AG04449 (cell line): Measurements from ENCODE around the gene SPINK4.

Source experiments
- CTCF ChIA-PET: fragments of 350-600 bp; formaldehyde crosslinking; extraction: SDS; loops from one replicate; lab custom pipeline; 2021; ENCODE audit warnings: antibody characterized with exemption; lab: Yijun Ruan, JAX
- POLR2A ChIA-PET: fragments of 400-600, 350-600 bp; formaldehyde crosslinking; extraction: SDS; loops from one replicate; lab custom pipeline; 2020; ENCODE audit warnings: antibody characterized with exemption, inconsistent platforms; lab: Yijun Ruan, JAX
- DNase-seq: peaks from one replicate; pipeline ENCODE4 v3.0.0-alpha.2; 2010; ENCODE audit warnings: low read depth, low spot score
- H3K4me3 ChIP-seq: 2 replicates; pipeline ENCODE4 v1.5.1; 2011; ENCODE audit warnings: low read depth, mild to moderate bottlenecking, control low read depth, low read length
- TF ChIP-seq, protein P1 (sequence below): IDR thresholded peaks from one replicate; pipeline ENCODE4 v1.5.1; 2011; ENCODE audit warnings: mild to moderate bottlenecking, moderate library complexity, low read length, control low read depth, inconsistent platforms; ENCODE audit not compliant: insufficient read depth; ENCODE audit errors: missing control alignments

Gene SPINK4

DNA sequence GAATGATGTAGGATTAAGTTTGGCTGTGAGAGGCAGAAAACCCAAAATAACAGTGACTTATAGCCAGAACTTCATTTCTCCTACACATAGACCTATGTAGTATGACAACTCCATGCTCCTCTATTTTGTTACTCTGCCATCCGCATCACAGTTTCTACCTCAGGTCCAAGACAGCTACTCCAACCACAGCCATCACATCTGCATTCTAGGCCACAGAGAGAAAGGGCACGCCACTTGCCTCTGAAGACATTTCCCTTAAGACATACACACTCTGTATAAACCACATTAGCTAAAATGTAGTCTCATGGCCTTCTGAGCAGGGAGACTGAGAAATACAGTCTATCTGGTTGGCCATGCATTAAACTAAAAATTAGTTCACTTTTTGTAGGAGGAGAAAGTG is 10.0 kb downstream of the SPINK4 start:
- H3K4me3 ChIP-seq: no peak overlapping the region
- TF ChIP-seq, protein P1, sequence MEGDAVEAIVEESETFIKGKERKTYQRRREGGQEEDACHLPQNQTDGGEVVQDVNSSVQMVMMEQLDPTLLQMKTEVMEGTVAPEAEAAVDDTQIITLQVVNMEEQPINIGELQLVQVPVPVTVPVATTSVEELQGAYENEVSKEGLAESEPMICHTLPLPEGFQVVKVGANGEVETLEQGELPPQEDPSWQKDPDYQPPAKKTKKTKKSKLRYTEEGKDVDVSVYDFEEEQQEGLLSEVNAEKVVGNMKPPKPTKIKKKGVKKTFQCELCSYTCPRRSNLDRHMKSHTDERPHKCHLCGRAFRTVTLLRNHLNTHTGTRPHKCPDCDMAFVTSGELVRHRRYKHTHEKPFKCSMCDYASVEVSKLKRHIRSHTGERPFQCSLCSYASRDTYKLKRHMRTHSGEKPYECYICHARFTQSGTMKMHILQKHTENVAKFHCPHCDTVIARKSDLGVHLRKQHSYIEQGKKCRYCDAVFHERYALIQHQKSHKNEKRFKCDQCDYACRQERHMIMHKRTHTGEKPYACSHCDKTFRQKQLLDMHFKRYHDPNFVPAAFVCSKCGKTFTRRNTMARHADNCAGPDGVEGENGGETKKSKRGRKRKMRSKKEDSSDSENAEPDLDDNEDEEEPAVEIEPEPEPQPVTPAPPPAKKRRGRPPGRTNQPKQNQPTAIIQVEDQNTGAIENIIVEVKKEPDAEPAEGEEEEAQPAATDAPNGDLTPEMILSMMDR: no peak
- CTCF ChIA-PET: no interaction called here
- DNase-seq: no peak
- POLR2A ChIA-PET: no interaction called here

DNA sequence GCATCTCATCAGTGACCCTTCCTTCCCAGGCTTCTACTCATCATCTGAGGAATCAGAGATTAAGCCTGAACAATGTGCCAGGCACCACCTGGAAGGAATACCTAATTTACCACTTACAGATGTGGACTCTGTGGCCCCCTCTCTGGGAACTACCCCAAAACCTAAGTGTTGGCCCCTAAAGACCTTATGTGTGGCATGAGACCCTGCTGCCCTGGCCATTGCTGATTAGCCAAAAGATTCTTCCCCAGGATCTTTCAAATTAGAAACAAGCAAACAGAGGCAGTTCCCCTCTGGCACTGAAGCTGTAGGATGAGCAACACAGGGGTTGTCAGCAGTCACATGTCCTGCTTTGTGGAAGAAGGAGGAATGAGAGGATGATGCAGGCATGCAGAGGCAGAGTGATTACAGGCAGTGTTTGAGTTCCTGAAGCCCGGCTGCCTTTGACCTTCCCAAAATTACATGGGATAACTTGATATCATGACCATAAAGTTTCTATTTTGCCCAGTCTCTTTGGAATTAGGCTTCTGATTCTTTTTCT is 10.6 kb downstream of the SPINK4 start:
- DNase-seq: no peak
- ChIA-PET POLR2A (no interaction called here), CTCF (no interaction called here)
- H3K4me3 ChIP-seq: no peak overlapping the region
- TF ChIP-seq, protein P1: no peak

DNA sequence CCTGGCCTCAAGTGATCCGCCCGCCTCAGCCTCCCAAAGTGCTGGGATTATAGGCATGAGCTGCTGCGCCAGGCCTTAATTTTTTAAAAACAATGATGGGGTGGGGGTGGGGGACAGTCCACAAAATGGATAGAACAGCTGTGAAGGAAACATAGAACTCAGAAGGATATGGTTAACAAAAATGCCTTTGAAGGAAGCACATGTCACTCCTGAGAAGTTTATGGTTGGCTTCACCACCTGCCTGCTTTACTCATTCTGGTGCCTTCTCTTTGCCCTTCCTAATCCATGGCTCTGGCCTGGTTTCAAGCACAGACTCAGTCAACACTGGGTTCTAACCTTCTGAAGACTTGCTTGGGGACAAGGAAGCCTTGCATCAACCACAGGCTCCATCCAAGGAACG is 14.2 kb downstream of the SPINK4 start:
- ChIA-PET CTCF (interaction anchor here (0.9 kb wide), 1 partner anchor 28 kb away, joined by 3 read pairs; no protein-coding TSS in a partner anchor), POLR2A (no interaction called here)
- DNase-seq: no peak
- TF ChIP-seq, protein P1: no peak
- no peak overlapping the region for H3K4me3 ChIP-seq

DNA sequence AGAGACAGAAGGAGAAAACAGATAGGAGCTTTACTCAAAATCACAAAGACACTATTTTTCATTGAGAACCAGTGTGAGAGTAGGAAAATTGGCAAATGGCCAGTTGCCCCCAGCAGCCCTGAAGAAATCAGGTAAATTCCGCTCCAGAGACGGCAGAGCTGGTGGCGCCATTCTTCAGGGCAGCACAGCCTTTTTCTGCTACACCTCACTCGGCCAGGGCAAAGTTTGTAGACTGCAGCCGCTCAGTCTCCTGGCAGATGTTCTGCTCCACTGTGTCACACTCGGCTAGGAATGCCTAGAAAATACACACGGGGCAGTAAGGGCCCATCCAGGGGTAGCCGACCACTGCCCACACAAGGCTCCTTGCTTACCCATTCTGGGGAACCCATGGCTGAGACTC is 15.0 kb downstream of the SPINK4 start:
- ChIA-PET POLR2A (no interaction called here), CTCF (interaction anchor here (0.9 kb wide), 1 partner anchor 28 kb away, joined by 3 read pairs; no protein-coding TSS in a partner anchor)
- no peak overlapping the region for H3K4me3 ChIP-seq
- no peak for DNase-seq
- TF ChIP-seq, protein P1: no peak

DNA sequence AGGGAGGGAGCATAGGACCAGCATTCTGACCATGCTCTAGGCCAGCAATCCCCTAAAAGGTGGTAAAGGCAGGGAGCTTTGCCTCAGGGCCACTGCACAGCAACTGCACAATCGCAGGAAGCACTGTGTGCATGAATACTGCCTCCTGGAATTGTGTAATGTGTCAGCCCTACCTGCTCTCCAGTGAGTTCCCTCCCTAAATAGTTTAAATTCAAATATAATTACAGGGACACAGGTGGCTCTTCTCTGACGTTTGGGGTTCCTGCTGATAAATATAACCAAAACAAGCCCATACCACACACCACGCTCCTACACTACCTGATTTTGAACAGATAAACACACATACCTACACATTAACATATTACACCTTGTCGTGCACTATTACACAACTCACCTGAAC is 15.5 kb downstream of the SPINK4 start:
- ChIA-PET POLR2A (no interaction called here), CTCF (interaction anchor here (1.4 kb wide), 1 partner anchor 29 kb away, joined by 3 read pairs; no protein-coding TSS in a partner anchor)
- no peak overlapping the region for H3K4me3 ChIP-seq
- TF ChIP-seq, protein P1: no peak
- no peak for DNase-seq

DNA sequence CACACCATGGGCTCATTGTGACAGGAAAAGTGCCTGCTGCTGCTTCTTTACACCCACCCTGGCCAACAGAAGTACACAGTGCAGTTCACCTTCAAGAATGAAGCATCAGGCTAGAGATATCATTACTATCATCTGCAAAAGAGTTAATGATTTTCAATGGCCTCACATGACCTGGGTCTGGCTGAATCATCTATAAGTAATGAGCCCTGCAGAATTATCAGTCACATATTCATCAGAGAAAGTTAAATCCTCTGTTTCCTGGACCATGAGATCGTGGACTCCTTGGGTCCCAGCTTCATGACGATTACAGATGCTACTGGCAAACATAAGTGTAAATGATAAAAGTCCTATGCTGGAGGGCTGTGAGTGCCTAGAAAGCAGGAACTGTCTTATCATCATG is 16.3 kb downstream of the SPINK4 start:
- TF ChIP-seq, protein P1: no peak
- no peak overlapping the region for H3K4me3 ChIP-seq
- ChIA-PET POLR2A (no interaction called here), CTCF (interaction anchor here (1.1 to 1.4 kb wide), 2 partner anchors 30 to 176 kb away, joined by 3 read pairs; no protein-coding TSS in a partner anchor)
- no peak for DNase-seq
